HCT116 (cell line): ENCODE measurements around the gene UBE4A. TPM values are rescaled to one million over a fixed set of nuclear protein-coding genes. Genes with fewer than 3 reads are reported as not detected.

Source experiments
- ATAC-seq: fragments of 200-7000 bp; cut with Tn5 transposase; 2 replicates; pipeline ENCODE4 v1.9.1; 2020; ENCODE audit warnings: mild to moderate bottlenecking, moderate library complexity
- BruUV-seq: library from RNA; stranded (reverse); fragments of 400-500 nt; replicated peaks from 2 replicates; lab custom pipeline; 2021; lab: Mats Ljungman, UMichigan
- CTCF ChIA-PET: fragments of 300-600 bp; sonication (Branson Sonifier 250); formaldehyde crosslinking; loops from one replicate; lab custom pipeline; 2021; ENCODE audit warnings: antibody characterized with exemption; lab: Charles Lee
- POLR2A ChIA-PET: fragments of 300-600, 350-600 bp; sonication (Branson Sonifier 250); formaldehyde crosslinking; loops from one replicate; lab custom pipeline; 2021; ENCODE audit warnings: antibody characterized with exemption; lab: Charles Lee
- RAD21 ChIA-PET, 2 experiments: fragments of 300-600 bp; sonication (Branson Sonifier 250); formaldehyde crosslinking; loops; one replicate each; lab custom pipeline; 2023; ENCODE audit warnings: low total read pairs in 2 of 2; ENCODE audit not compliant: uncharacterized antibody in 2 of 2, unreplicated experiment in 2 of 2, low non-redundant PET in 1 of 2; lab: Charles Lee
- DNase-seq: peaks from one replicate; pipeline ENCODE4 v3.0.0-alpha.2; 2010; ENCODE audit warnings: low read depth, low spot score
- H2AFZ ChIP-seq: fragments of 200-600 bp; shearing (Covaris generic), sonication (generic); 2 replicates; pipeline ENCODE4 v1.6.1; 2017; ENCODE audit warnings: low read depth, mixed run types, mixed read lengths, antibody characterized with exemption, low read length; ENCODE audit not compliant: poor library complexity, severe bottlenecking
- H3K27ac ChIP-seq: 2 replicates; pipeline ENCODE4 v1.5.1; 2012; ENCODE audit warnings: low read depth, low read length
- H3K27me3 ChIP-seq: fragments of 200-600 bp; sonication (generic); 2 replicates; pipeline ENCODE4 v1.6.1; 2016; ENCODE audit warnings: mixed run types, low read length, mixed read lengths; ENCODE audit not compliant: insufficient read depth
- H3K36me3 ChIP-seq, 2 experiments: fragments of 200-500 bp in 1 of 2; fragments of 200-600 bp in 1 of 2; sonication (Bioruptor generic) in 1 of 2; sonication (generic) in 1 of 2; 2 replicates each; pipeline versions ENCODE4 v1.5.1 to v1.6.1; 2014 to 2016; ENCODE audit warnings: low read length in 2 of 2, inconsistent platforms in 1 of 2, mixed read lengths in 1 of 2, mixed run types in 1 of 2; ENCODE audit not compliant: insufficient read depth in 2 of 2, control insufficient read depth in 1 of 2
- H3K4me1 ChIP-seq, 2 experiments: fragments of 200-600 bp in 1 of 2; sonication (generic) in 1 of 2; 2 replicates each; pipeline versions ENCODE4 v1.5.1 to v1.6.1; 2012 to 2017; ENCODE audit warnings: low read length in 2 of 2, inconsistent platforms in 1 of 2, mild to moderate bottlenecking in 1 of 2, mixed read lengths in 1 of 2, mixed run types in 1 of 2, moderate library complexity in 1 of 2; ENCODE audit not compliant: insufficient read depth in 2 of 2, control insufficient read depth in 1 of 2
- H3K4me2 ChIP-seq: fragments of 200-600 bp; sonication (generic); 2 replicates; pipeline ENCODE4 v1.6.1; 2017; ENCODE audit warnings: mixed run types, low read length, mixed read lengths
- H3K4me3 ChIP-seq, 2 experiments: fragments of 200-600 bp in 1 of 2; sonication (generic) in 1 of 2; replicated peaks in 1 of 2; 2 replicates each; pipeline ENCODE4 v1.5.1; 2011 to 2016; ENCODE audit warnings: low read length in 2 of 2, control low read depth in 1 of 2, low read depth in 1 of 2, mild to moderate bottlenecking in 1 of 2, mixed read lengths in 1 of 2, mixed run types in 1 of 2
- H3K79me2 ChIP-seq: fragments of 200-600 bp; sonication (generic); 2 replicates; pipeline ENCODE4 v1.6.1; 2017; ENCODE audit warnings: mild to moderate bottlenecking, mixed run types, low read length, moderate library complexity, mixed read lengths; ENCODE audit not compliant: insufficient read depth
- H3K9ac ChIP-seq: fragments of 200-600 bp; sonication (generic); 2 replicates; pipeline ENCODE4 v1.6.1; 2016; ENCODE audit warnings: low read length, mixed read lengths
- H3K9me2 ChIP-seq: fragments of 200-600 bp; sonication (generic), shearing (Covaris generic); 2 replicates; pipeline ENCODE4 v1.6.1; 2017; ENCODE audit warnings: mixed run types, mild to moderate bottlenecking, moderate library complexity; ENCODE audit not compliant: insufficient read depth
- H3K9me3 ChIP-seq, 2 experiments: fragments of 200-500 bp in 1 of 2; fragments of 200-600 bp in 1 of 2; sonication (Bioruptor generic) in 1 of 2; sonication (generic) in 1 of 2; 2 replicates each; pipeline ENCODE4 v1.6.1; 2014 to 2017; ENCODE audit warnings: low read length in 2 of 2, mixed read lengths in 2 of 2, inconsistent platforms in 1 of 2, low read depth in 1 of 2, mild to moderate bottlenecking in 1 of 2, mixed run types in 1 of 2, moderate library complexity in 1 of 2; ENCODE audit not compliant: control insufficient read depth in 1 of 2, insufficient read depth in 1 of 2
- H4K20me1 ChIP-seq: fragments of 200-600 bp; sonication (generic), shearing (Covaris generic); 2 replicates; pipeline ENCODE4 v1.6.1; 2017; ENCODE audit warnings: mixed run types, mild to moderate bottlenecking, moderate library complexity; ENCODE audit not compliant: insufficient read depth
- CBX3 ChIP-seq: IDR thresholded peaks from 2 replicates; pipeline ENCODE4 v1.6.1; 2012; ENCODE audit warnings: low read depth
- CEBPB ChIP-seq: IDR thresholded peaks from 2 replicates; pipeline ENCODE4 v1.6.1; 2012; ENCODE audit warnings: low read depth
- EGR1 ChIP-seq: IDR thresholded peaks from 2 replicates; pipeline ENCODE4 v1.6.1; 2012; ENCODE audit warnings: low read depth
- POLR2AphosphoS5 ChIP-seq: IDR thresholded peaks from 2 replicates; pipeline ENCODE4 v1.6.1; 2011; ENCODE audit warnings: mild to moderate bottlenecking, low read depth, low read length, moderate library complexity
- RAD21 ChIP-seq: IDR thresholded peaks from 2 replicates; pipeline ENCODE4 v1.6.1; 2012; ENCODE audit warnings: low read depth, mild to moderate bottlenecking
- SP1 ChIP-seq: IDR thresholded peaks from 2 replicates; pipeline ENCODE4 v1.6.1; 2012; ENCODE audit warnings: low read depth
- SRF ChIP-seq: IDR thresholded peaks from 2 replicates; pipeline ENCODE4 v1.6.1; 2012; ENCODE audit warnings: low read depth
- YY1 ChIP-seq: IDR thresholded peaks from 2 replicates; pipeline ENCODE4 v1.6.1; 2011; ENCODE audit warnings: low read length, low read depth, moderate library complexity, mild to moderate bottlenecking; ENCODE audit not compliant: insufficient replicate concordance; ENCODE audit errors: extremely low read depth
- intact Hi-C: fragments of 100-400 bp; cut with micrococcal nuclease; formaldehyde crosslinking; loops from 2 replicates; pipeline ENCODE4 v1.10.0; 2022
- total RNA-seq: library from RNA; stranded (reverse); gene quantifications from one replicate; pipeline ENCODE4 v1.2.1, GENCODE V29; 2021; ENCODE audit not compliant: unreplicated experiment

Gene UBE4A
- total RNA-seq, 1 experiment from 2014 or later: 49.9 TPM

DNA sequence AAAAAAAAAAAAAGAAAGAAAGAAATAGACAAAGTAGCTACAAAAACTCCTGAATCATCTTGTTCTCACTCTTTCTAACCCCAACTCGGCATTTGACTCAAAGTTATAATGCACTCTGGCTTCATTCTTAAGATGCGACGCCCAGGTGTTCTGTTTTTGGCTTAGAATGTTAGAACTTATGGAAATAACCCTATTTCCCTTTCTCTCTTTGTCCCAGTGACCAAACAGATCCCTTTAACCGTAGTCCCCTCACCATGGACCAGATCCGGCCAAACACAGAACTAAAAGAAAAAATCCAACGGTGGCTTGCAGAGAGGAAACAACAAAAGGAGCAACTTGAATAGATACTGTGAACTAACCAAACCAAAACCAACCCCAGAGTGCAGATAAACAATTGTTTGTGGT lies 36.7 kb downstream of the UBE4A start:
- no peak overlapping the region for H3K27ac ChIP-seq
- no peak overlapping the region for H2AFZ ChIP-seq
- no TSS peak for BruUV-seq
- H3K4me2 ChIP-seq: no peak overlapping the region
- H3K9me3 ChIP-seq: no peaks in the 10 kb centered on the region
- DNase-seq (no peak), ATAC-seq (no peak)
- ChIA-PET RAD21 (no interaction called here), POLR2A (no interaction called here), CTCF (no interaction called here)
- H3K79me2 ChIP-seq: no peaks in the 10 kb centered on the region
- intact Hi-C loops: no loop called here
- no peak for TF ChIP-seq SRF
- no peaks in the 10 kb centered on the region for H3K27me3 ChIP-seq
- H4K20me1 ChIP-seq: no peaks in the 10 kb centered on the region
- H3K9ac ChIP-seq: no peak overlapping the region
- no peak overlapping the region for H3K4me3 ChIP-seq
- no peaks in the 10 kb centered on the region for H3K9me2 ChIP-seq
- H3K36me3 ChIP-seq: peaks cover 21 to 36% of the 10 kb centered on the region in 2 experiments; a peak in 3 of 4 replicates
- peaks cover 2 to 7% of the 10 kb centered on the region in 2 experiments; a peak in 2 of 4 replicates for H3K4me1 ChIP-seq

DNA sequence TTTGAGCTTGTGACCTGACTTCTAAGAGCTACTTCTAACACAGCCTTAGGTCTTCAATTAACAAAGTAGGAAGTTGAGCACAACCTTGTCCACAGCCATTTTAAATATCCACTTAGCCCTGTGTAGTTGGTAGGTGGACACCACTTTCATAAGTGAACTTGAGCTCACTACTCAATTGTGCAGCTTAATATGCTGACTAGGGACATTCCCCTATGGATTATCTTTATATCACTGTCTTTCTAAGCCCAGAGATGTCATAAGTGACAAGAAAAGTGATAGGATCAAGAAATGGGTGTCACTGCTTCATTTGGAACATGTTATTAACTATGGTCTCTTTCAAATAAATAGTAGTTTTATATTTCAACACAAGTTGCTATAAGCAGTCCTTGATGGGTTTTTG lies 38.0 kb downstream of the UBE4A start:
- H3K79me2 ChIP-seq: peaks cover 12% of the 10 kb centered on the region
- intact Hi-C loops: no loop called here
- no peaks in the 10 kb centered on the region for H4K20me1 ChIP-seq
- H3K9ac ChIP-seq: no peak overlapping the region
- no peak overlapping the region for H3K4me2 ChIP-seq
- DNase-seq: no peak
- no peaks in the 10 kb centered on the region for H3K9me2 ChIP-seq
- ATAC-seq: no peak
- TF ChIP-seq CEBPB (no peak), POLR2AphosphoS5 (no peak), CBX3 (no peak), EGR1 (no peak), SP1 (no peak), RAD21 (no peak), YY1 (no peak)
- TF ChIP-seq, all 23 proteins: peak for 0
- peaks cover 2 to 9% of the 10 kb centered on the region in 2 experiments; a peak in 2 of 4 replicates for H3K4me1 ChIP-seq
- H3K9me3 ChIP-seq: no peaks in the 10 kb centered on the region
- POLR2A ChIA-PET: no interaction called here
- H3K4me3 ChIP-seq: no peak overlapping the region
- no peak overlapping the region for H3K27ac ChIP-seq
- CTCF ChIA-PET: interaction anchor here (2.1 kb wide), 1 partner anchor 199 kb away, joined by 6 read pairs; no protein-coding TSS in a partner anchor
- H3K36me3 ChIP-seq: peaks cover 13 to 27% of the 10 kb centered on the region in 2 experiments; a peak in 3 of 4 replicates
- H3K27me3 ChIP-seq: no peaks in the 10 kb centered on the region
- RAD21 ChIA-PET: no interaction called here
- H2AFZ ChIP-seq: no peak overlapping the region
- BruUV-seq: no TSS peak
